Lung microvascular endothelial cell (primary cell): ENCODE data around the gene EML6. TPM values are rescaled to one million over a fixed set of nuclear protein-coding genes. Genes with fewer than 3 reads are reported as not detected.

Experiments
- DNase-seq, 2 donors: peaks; one replicate each; pipeline versions ENCODE4 v3.0.0 to v3.0.0-alpha.2; 2010; ENCODE audit warnings: low read depth in 2 of 2
- total RNA-seq: library from RNA; depleted of rRNA; stranded (reverse); fragments of >200 nt; gene quantifications from 2 replicates; pipeline ENCODE4 v1.2.1, GENCODE V29; 2014

EML6 gene
- total RNA-seq, 1 donor from 2014 or later: 0.20 TPM

- DNase-seq: no peak
These were observed 77.9 kb downstream of the EML6 start for GRCh38 chr2:54801352-54801751.

- DNase-seq: no peak
These were observed 80.6 kb downstream of the EML6 start for GRCh38 chr2:54803783-54804751.

- no peak for DNase-seq
These were observed 81.8 kb downstream of the EML6 start for GRCh38 chr2:54805255-54805654.

- no peak for DNase-seq
These were observed 83.5 kb downstream of the EML6 start for GRCh38 chr2:54806975-54807374.

GRCh38 chr2:54808661-54809060 lies 85.2 kb downstream of the EML6 start:
- DNase-seq: peak in 1 of 2 donors; percentile 45

GRCh38 chr2:54809819-54810218 lies 86.4 kb downstream of the EML6 start:
- DNase-seq: peak in 1 of 2 donors; percentile 9

GRCh38 chr2:54810246-54810645 lies 86.8 kb downstream of the EML6 start:
- DNase-seq: no peak

GRCh38 chr2:54813584-54813983 lies 90.1 kb downstream of the EML6 start:
- no peak for DNase-seq

GRCh38 chr2:54814389-54815147 lies 91.1 kb downstream of the EML6 start:
- DNase-seq: no peak

GRCh38 chr2:54815148-54815539 lies 91.7 kb downstream of the EML6 start:
- DNase-seq: no peak

- no peak for DNase-seq
These were observed 94.8 kb downstream of the EML6 start for GRCh38 chr2:54818226-54818625.

GRCh38 chr2:54820558-54820957 lies 97.1 kb downstream of the EML6 start:
- DNase-seq: no peak

GRCh38 chr2:54824567-54824966 lies 101.1 kb downstream of the EML6 start:
- DNase-seq: no peak

GRCh38 chr2:54830546-54830945 lies 107.1 kb downstream of the EML6 start:
- peak; percentile 38 to 70 for DNase-seq

- no peak for DNase-seq
These were observed 108.0 kb downstream of the EML6 start for GRCh38 chr2:54831480-54831879.

- DNase-seq: no peak
These were observed 111.3 kb downstream of the EML6 start for GRCh38 chr2:54834721-54835120.

- DNase-seq: no peak
These were observed 113.0 kb downstream of the EML6 start for GRCh38 chr2:54836477-54836876.

GRCh38 chr2:54838585-54839035 lies 115.1 kb downstream of the EML6 start:
- peak; percentile 75 to 76 for DNase-seq

GRCh38 chr2:54839461-54840255 lies 116.2 kb downstream of the EML6 start:
- no peak for DNase-seq

- no peak for DNase-seq
These were observed 117.4 kb downstream of the EML6 start for GRCh38 chr2:54840559-54841468.
